HepG2 (cell line): Measurements from ENCODE around the gene HADH. TPM values are rescaled to one million over a fixed set of nuclear protein-coding genes. Genes with fewer than 3 reads are reported as not detected.

Experiments used
- ATAC-seq: fragments of 200-7000 bp; cut with Tn5 transposase; 3 replicates; pipeline ENCODE4 v1.9.1; 2020; ENCODE audit warnings: mild to moderate bottlenecking, moderate library complexity
- BruUV-seq: library from RNA; stranded (reverse); fragments of 400-500 nt; replicated peaks from 2 replicates; lab custom pipeline; 2021; lab: Mats Ljungman, UMichigan
- CTCF ChIA-PET: fragments of 300-600 bp; formaldehyde crosslinking; extraction: SDS; loops from one replicate; lab custom pipeline; 2021; ENCODE audit warnings: low total read pairs, inconsistent platforms, low intra/inter-chr PET ratio; lab: Yijun Ruan, JAX
- POLR2A ChIA-PET: fragments of 350-600 bp; sonication (Branson Sonifier 250); formaldehyde crosslinking; loops from one replicate; lab custom pipeline; 2020; ENCODE audit warnings: antibody characterized with exemption, inconsistent platforms; lab: Yijun Ruan, JAX
- DNase-seq: peaks from one replicate; pipeline ENCODE4 v3.0.0-alpha.2; 2015; ENCODE audit warnings: low spot score
- FAIRE-seq: peaks from 3 replicates; lab custom pipeline; 2011; peaks lifted over from hg19 to GRCh38; lab: Jason Lieb, UNC
- H2AFZ ChIP-seq: one replicate; pipeline ENCODE4 v1.6.1; 2011; ENCODE audit warnings: low read length, inconsistent platforms
- H3K27ac ChIP-seq: fragments of 300-600 bp; 3 replicates; pipeline ENCODE4 v1.8.0; 2011; ENCODE audit warnings: mixed run types, mild to moderate bottlenecking, mixed read lengths, low read length, inconsistent platforms; ENCODE audit not compliant: insufficient read depth; ENCODE audit errors: extremely low read length
- H3K27me3 ChIP-seq, 2 experiments: fragments of 200-600 bp in 1 of 2; 2 replicates in 1 of 2; 3 replicates in 1 of 2; pipeline versions ENCODE4 v1.6.0 to v1.8.0; 2011; ENCODE audit warnings: low read length in 2 of 2, mild to moderate bottlenecking in 2 of 2, moderate library complexity in 2 of 2, inconsistent platforms in 1 of 2; ENCODE audit not compliant: insufficient read depth in 2 of 2, control insufficient read depth in 1 of 2
- H3K36me3 ChIP-seq, 2 experiments: fragments of 200-600 bp in 1 of 2; replicated peaks in 1 of 2; 2 replicates in 1 of 2; 3 replicates in 1 of 2; pipeline versions ENCODE4 v1.5.1 to v1.8.0; 2011; ENCODE audit warnings: low read length in 2 of 2, inconsistent platforms in 1 of 2; ENCODE audit not compliant: insufficient read depth in 2 of 2, control insufficient read depth in 1 of 2
- H3K4me1 ChIP-seq: 2 replicates; pipeline ENCODE4 v1.5.1; 2012; ENCODE audit warnings: low read length, inconsistent platforms; ENCODE audit not compliant: insufficient read depth
- H3K4me2 ChIP-seq: 2 replicates; pipeline ENCODE4 v1.6.0; 2011; ENCODE audit warnings: low read depth, low read length, inconsistent platforms
- H3K4me3 ChIP-seq, 3 experiments: fragments of 200-600 bp in 1 of 3; sonication (generic), shearing (Covaris generic) in 1 of 3; replicated peaks in 1 of 3; 2 replicates each; pipeline ENCODE4 v1.5.1; 2011 to 2016; ENCODE audit warnings: low read length in 3 of 3, inconsistent platforms in 2 of 3, low read depth in 2 of 3, mild to moderate bottlenecking in 2 of 3, control low read depth in 1 of 3, mixed read lengths in 1 of 3; ENCODE audit not compliant: insufficient read depth in 1 of 3
- H3K79me2 ChIP-seq: one replicate; pipeline ENCODE4 v1.6.1; 2011; ENCODE audit warnings: low read length, inconsistent platforms; ENCODE audit not compliant: insufficient read depth
- H3K9ac ChIP-seq: 2 replicates; pipeline ENCODE4 v1.6.0; 2011; ENCODE audit warnings: mild to moderate bottlenecking, low read depth, low read length, inconsistent platforms; ENCODE audit not compliant: insufficient read depth
- H3K9me3 ChIP-seq: 2 replicates; pipeline ENCODE4 v1.5.1; 2012; ENCODE audit warnings: mild to moderate bottlenecking, low read length
- H4K20me1 ChIP-seq: 2 replicates; pipeline ENCODE4 v1.6.0; 2011; ENCODE audit warnings: inconsistent platforms, mild to moderate bottlenecking, low read length, moderate library complexity; ENCODE audit not compliant: insufficient read depth
- AHR ChIP-seq: IDR thresholded peaks from 2 replicates; pipeline ENCODE4 v1.6.1; 2018; ENCODE audit warnings: missing genetic modification reagents, missing compliant biosample characterization
- EHMT2 ChIP-seq: fragments of 200-600 bp; sonication (generic); IDR thresholded peaks from 2 replicates; pipeline ENCODE4 v1.7.0; 2017; ENCODE audit warnings: antibody characterized with exemption, low read depth, low read length, borderline replicate concordance
- HNRNPH1 ChIP-seq: fragments of 200-400 bp; formaldehyde crosslinking; optimal IDR thresholded peaks from 2 replicates; pipeline ENCODE3; 2017; ENCODE audit warnings: mild to moderate bottlenecking, low read depth, low read length
- HNRNPLL ChIP-seq: fragments of 200-400 bp; formaldehyde crosslinking; IDR thresholded peaks from 2 replicates; pipeline ENCODE4 v1.6.1; 2017; ENCODE audit warnings: mild to moderate bottlenecking, low read depth, low read length; ENCODE audit not compliant: poor library complexity, severe bottlenecking
- KMT2B ChIP-seq: IDR thresholded peaks from 2 replicates; pipeline ENCODE4 v1.6.1; 2016; ENCODE audit warnings: missing genetic modification reagents, missing compliant biosample characterization
- MED13 ChIP-seq: sonication (generic); formaldehyde crosslinking; IDR thresholded peaks from 2 replicates; pipeline ENCODE4 v1.5.0; 2020; ENCODE audit warnings: missing genetic modification reagents
- PPARG ChIP-seq: conservative IDR thresholded peaks from 2 replicates; pipeline ENCODE4 v1.6.1; 2016; ENCODE audit warnings: missing biosample characterization, missing genetic modification reagents
- SATB2 ChIP-seq: sonication (generic); formaldehyde crosslinking; IDR thresholded peaks from 2 replicates; pipeline ENCODE4 v1.5.0; 2020; ENCODE audit warnings: missing genetic modification reagents
- TMF1 ChIP-seq: sonication (generic); formaldehyde crosslinking; IDR thresholded peaks from 2 replicates; pipeline ENCODE4 v1.8.1; 2022; ENCODE audit warnings: low read depth, missing genetic modification reagents
- ZBTB20 ChIP-seq: sonication (generic); formaldehyde crosslinking; IDR thresholded peaks from 2 replicates; pipeline ENCODE4 v1.8.1; 2023; ENCODE audit warnings: missing genetic modification reagents, low read depth, mild to moderate bottlenecking, borderline replicate concordance
- ZFP41 ChIP-seq: sonication (generic); formaldehyde crosslinking; IDR thresholded peaks from 2 replicates; pipeline ENCODE4 v1.4.0; 2020; ENCODE audit warnings: mild to moderate bottlenecking, missing genetic modification reagents, borderline replicate concordance
- ZNF12 ChIP-seq: sonication (generic); formaldehyde crosslinking; IDR thresholded peaks from 2 replicates; pipeline ENCODE4 v1.5.0; 2020; ENCODE audit warnings: missing genetic modification reagents
- ZNF431 ChIP-seq: sonication (generic); formaldehyde crosslinking; IDR thresholded peaks from 2 replicates; pipeline ENCODE4 v1.9.0; 2022; ENCODE audit warnings: missing genetic modification reagents, low read depth, mild to moderate bottlenecking, borderline replicate concordance
- in situ Hi-C: cut with HindIII; loops from 2 replicates; pipeline ENCODE4 v1.10.0; 2017; ENCODE audit warnings: low pct_unique_long_range_greater_than_20kb; ENCODE audit not compliant: extremely low pct_ligation_motif_present
- intact Hi-C: fragments of 100-400 bp; cut with micrococcal nuclease; formaldehyde crosslinking; loops from one replicate; pipeline ENCODE4 v1.10.0; 2022; ENCODE audit not compliant: unreplicated experiment
- polyA plus RNA-seq, 8 experiments: library from polyadenylated mRNA; depleted of rRNA in 3 of 8; stranded (reverse) in 7 of 8; unstranded in 1 of 8; fragments of >200 nt; fragmentation: Illumina TruSeq in 4 of 8; extraction: Trizol in 4 of 8; gene quantifications; 2 replicates each; pipeline versions ENCODE4 v1.2.1 to v1.2.3, GENCODE V29; 2011 to 2016; ENCODE audit warnings: low read depth in 4 of 8, missing spikeins in 1 of 8, mixed read lengths in 1 of 8; ENCODE audit not compliant: insufficient read depth in 1 of 8
- total RNA-seq, 5 experiments: library from RNA; depleted of rRNA; stranded (reverse); fragments of >200 nt; fragmentation: Illumina TruSeq; extraction: Trizol; gene quantifications; 2 replicates each; pipeline ENCODE4 v1.2.3, GENCODE V29; 2016; ENCODE audit warnings: low read depth in 1 of 5
- TF ChIP-seq, protein P1 (sequence below): sonication (generic); formaldehyde crosslinking; IDR thresholded peaks from 2 replicates; pipeline ENCODE4 v1.8.1; 2023; ENCODE audit warnings: mild to moderate bottlenecking, missing genetic modification reagents
- TF ChIP-seq, protein P2 (sequence below): sonication (generic); formaldehyde crosslinking; IDR thresholded peaks from 2 replicates; pipeline ENCODE4 v1.4.0; 2020; ENCODE audit warnings: missing genetic modification reagents, mild to moderate bottlenecking, borderline replicate concordance
- TF ChIP-seq, protein P3 (sequence below): sonication (generic); formaldehyde crosslinking; IDR thresholded peaks from 2 replicates; pipeline ENCODE4 v1.5.1; 2020; ENCODE audit warnings: missing genetic modification reagents, mild to moderate bottlenecking, borderline replicate concordance
- TF ChIP-seq, protein P4 (sequence below): sonication (generic); formaldehyde crosslinking; IDR thresholded peaks from 2 replicates; pipeline ENCODE4 v1.4.0; 2020; ENCODE audit warnings: missing genetic modification reagents
- TF ChIP-seq, protein P5 (sequence below): sonication (generic); formaldehyde crosslinking; IDR thresholded peaks from 2 replicates; pipeline ENCODE4 v1.5.0; 2020; ENCODE audit warnings: missing genetic modification reagents, mild to moderate bottlenecking, borderline replicate concordance

The HADH gene
- total and polyA plus RNA-seq, 2 of the 13 experiments (the other 11 are each of a cell fraction or from before 2014, with no cell fraction given), result 29.6 to 33.9 TPM

DNA sequence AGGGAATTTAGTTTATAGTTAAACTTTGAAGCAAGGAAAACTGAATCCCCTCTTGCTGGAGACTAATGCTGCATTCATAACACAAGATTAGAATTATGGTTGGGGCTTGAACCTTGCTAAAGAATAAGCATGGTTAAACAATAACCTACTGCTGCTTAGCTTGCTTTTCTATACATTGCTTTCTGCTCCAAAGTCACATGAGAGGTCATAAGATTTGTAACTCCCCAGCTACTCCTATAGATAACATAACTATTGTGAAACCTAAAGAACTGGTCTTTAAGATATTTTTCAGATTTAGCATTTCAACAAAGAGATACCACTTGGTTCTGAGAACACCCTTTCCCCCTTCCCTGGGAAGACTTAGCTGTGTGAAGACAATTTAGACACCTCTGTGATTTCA lies 17.1 kb upstream of the HADH start:
- H3K4me3 ChIP-seq, result no peak overlapping the region
- H3K79me2 ChIP-seq, result no peaks in the 10 kb centered on the region
- ATAC-seq (no peak), DNase-seq (no peak), FAIRE-seq (no peak)
- peaks cover 5% of the 10 kb centered on the region; the same call in 1 of the 2 replicates for H3K9me3 ChIP-seq
- POLR2A ChIA-PET, result no interaction called here
- no peak overlapping the region for H3K9ac ChIP-seq
- no peaks in the 10 kb centered on the region for H3K27me3 ChIP-seq
- H3K4me1 ChIP-seq, result no peaks in the 10 kb centered on the region
- CTCF ChIA-PET, result no interaction called here
- H3K4me2 ChIP-seq, result no peak overlapping the region
- TF ChIP-seq, protein P1, sequence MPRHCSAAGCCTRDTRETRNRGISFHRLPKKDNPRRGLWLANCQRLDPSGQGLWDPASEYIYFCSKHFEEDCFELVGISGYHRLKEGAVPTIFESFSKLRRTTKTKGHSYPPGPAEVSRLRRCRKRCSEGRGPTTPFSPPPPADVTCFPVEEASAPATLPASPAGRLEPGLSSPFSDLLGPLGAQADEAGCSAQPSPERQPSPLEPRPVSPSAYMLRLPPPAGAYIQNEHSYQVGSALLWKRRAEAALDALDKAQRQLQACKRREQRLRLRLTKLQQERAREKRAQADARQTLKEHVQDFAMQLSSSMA (CRISPR knock-in tag), result no peak
- TF ChIP-seq MED13 (CRISPR knock-in tag), result no peak
- no peak for TF ChIP-seq HNRNPLL
- TF ChIP-seq KMT2B (CRISPR knock-in tag), result no peak
- no peak for TF ChIP-seq AHR (CRISPR knock-in tag)
- TF ChIP-seq TMF1 (CRISPR knock-in tag), result no peak
- TF ChIP-seq ZFP41 (CRISPR knock-in tag), result no peak
- no peak for TF ChIP-seq ZNF12 (CRISPR knock-in tag)
- TF ChIP-seq, protein P2, sequence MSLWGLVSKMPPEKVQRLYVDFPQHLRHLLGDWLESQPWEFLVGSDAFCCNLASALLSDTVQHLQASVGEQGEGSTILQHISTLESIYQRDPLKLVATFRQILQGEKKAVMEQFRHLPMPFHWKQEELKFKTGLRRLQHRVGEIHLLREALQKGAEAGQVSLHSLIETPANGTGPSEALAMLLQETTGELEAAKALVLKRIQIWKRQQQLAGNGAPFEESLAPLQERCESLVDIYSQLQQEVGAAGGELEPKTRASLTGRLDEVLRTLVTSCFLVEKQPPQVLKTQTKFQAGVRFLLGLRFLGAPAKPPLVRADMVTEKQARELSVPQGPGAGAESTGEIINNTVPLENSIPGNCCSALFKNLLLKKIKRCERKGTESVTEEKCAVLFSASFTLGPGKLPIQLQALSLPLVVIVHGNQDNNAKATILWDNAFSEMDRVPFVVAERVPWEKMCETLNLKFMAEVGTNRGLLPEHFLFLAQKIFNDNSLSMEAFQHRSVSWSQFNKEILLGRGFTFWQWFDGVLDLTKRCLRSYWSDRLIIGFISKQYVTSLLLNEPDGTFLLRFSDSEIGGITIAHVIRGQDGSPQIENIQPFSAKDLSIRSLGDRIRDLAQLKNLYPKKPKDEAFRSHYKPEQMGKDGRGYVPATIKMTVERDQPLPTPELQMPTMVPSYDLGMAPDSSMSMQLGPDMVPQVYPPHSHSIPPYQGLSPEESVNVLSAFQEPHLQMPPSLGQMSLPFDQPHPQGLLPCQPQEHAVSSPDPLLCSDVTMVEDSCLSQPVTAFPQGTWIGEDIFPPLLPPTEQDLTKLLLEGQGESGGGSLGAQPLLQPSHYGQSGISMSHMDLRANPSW (CRISPR knock-in tag), result no peak
- TF ChIP-seq ZNF431 (CRISPR knock-in tag), result no peak
- no peak for TF ChIP-seq PPARG (CRISPR knock-in tag)
- TF ChIP-seq ZBTB20, result no peak
- TF ChIP-seq HNRNPH1, result no peak
- TF ChIP-seq EHMT2, result no peak
- TF ChIP-seq, protein P3, sequence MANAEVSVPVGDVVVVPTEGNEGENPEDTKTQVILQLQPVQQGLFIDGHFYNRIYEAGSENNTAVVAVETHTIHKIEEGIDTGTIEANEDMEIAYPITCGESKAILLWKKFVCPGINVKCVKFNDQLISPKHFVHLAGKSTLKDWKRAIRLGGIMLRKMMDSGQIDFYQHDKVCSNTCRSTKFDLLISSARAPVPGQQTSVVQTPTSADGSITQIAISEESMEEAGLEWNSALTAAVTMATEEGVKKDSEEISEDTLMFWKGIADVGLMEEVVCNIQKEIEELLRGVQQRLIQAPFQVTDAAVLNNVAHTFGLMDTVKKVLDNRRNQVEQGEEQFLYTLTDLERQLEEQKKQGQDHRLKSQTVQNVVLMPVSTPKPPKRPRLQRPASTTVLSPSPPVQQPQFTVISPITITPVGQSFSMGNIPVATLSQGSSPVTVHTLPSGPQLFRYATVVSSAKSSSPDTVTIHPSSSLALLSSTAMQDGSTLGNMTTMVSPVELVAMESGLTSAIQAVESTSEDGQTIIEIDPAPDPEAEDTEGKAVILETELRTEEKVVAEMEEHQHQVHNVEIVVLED, result no peak
- TF ChIP-seq, protein P4, sequence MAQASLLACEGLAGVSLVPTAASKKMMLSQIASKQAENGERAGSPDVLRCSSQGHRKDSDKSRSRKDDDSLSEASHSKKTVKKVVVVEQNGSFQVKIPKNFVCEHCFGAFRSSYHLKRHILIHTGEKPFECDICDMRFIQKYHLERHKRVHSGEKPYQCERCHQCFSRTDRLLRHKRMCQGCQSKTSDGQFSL (CRISPR knock-in tag), result no peak
- TF ChIP-seq, protein P5, sequence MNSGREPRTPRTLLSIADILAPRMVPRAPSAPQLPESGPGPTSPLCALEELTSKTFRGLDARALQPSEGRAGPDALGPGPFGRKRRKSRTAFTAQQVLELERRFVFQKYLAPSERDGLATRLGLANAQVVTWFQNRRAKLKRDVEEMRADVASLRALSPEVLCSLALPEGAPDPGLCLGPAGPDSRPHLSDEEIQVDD (CRISPR knock-in tag), result no peak
- no peak for TF ChIP-seq SATB2 (CRISPR knock-in tag)
- H3K27ac ChIP-seq, result no peak overlapping the region
- no peaks in the 10 kb centered on the region for H4K20me1 ChIP-seq
- no peak overlapping the region for H2AFZ ChIP-seq
- no TSS peak for BruUV-seq
- in situ Hi-C loops, result no loop called here
- intact Hi-C loops, result no loop called here
- H3K36me3 ChIP-seq, result no peaks in the 10 kb centered on the region
